ENCODE measurements around the gene PCSK2.
A peak's percentile ranks its signal among the peaks of the same experiment; 100 is the strongest.

PCSK2 gene

GRCh38 chr20:17229256-17229655 is 2.4 kb downstream of the PCSK2 start:
- H3K27ac ChIP-seq (ENCODE audit: low read depth, low read length): no peak overlapping the region
- H3K36me3 ChIP-seq (ENCODE audit: control insufficient read depth in 1 of 2, insufficient read depth in 2 of 2, low read length in 2 of 2): no peaks in the 10 kb centered on the region
- WGBS (ENCODE audit: extremely low coverage, insufficient coverage, insufficient read length): no CpG with 5 or more reads among the region's 1 CpG
- no peak overlapping the region for H3K4ac ChIP-seq (ENCODE audit: low read depth, low read length)
- no peak overlapping the region for H4K91ac ChIP-seq (ENCODE audit: low read depth, low read length)
- H4K12ac ChIP-seq (ENCODE audit: low read depth, low read length): no peak overlapping the region
- no peak overlapping the region for H4K8ac ChIP-seq (ENCODE audit: low read depth, low read length)
- no peak overlapping the region for H3K4me2 ChIP-seq (ENCODE audit: low read length)
- no peak overlapping the region for H2AK5ac ChIP-seq (ENCODE audit: low read length)
- no peak overlapping the region for H3K14ac ChIP-seq (ENCODE audit: low read length)
- H3K9ac ChIP-seq (ENCODE audit: low read length): no peak overlapping the region
- H3K27me3 ChIP-seq (ENCODE audit: insufficient read depth, low read length): peaks cover 32% of the 10 kb centered on the region
- no peak overlapping the region for H2BK12ac ChIP-seq (ENCODE audit: low read length)
- peaks cover 2% of the 10 kb centered on the region for H3K9me3 ChIP-seq (ENCODE audit: insufficient read depth, low read depth, low read length)
- H2BK120ac ChIP-seq (ENCODE audit: insufficient read depth, low read length, poor library complexity): no peak overlapping the region
- no peak overlapping the region for H2BK5ac ChIP-seq (ENCODE audit: low read depth, low read length, poor library complexity)
- no peaks in the 10 kb centered on the region for H3K79me1 ChIP-seq (ENCODE audit: low read length)
- H3K4me3 ChIP-seq (ENCODE audit: low read depth, low read length): no peak overlapping the region
- H2AFZ ChIP-seq (ENCODE audit: insufficient read depth, low read length, poor library complexity): no peak overlapping the region
- H3K79me2 ChIP-seq (ENCODE audit: control insufficient read depth, insufficient read depth, low read length, poor library complexity): no peaks in the 10 kb centered on the region
- no peak for DNase-seq
- peaks cover 7 to 8% of the 10 kb centered on the region in 2 experiments for H3K4me1 ChIP-seq (ENCODE audit: control insufficient read depth in 1 of 2, insufficient read depth in 2 of 2, low read length in 2 of 2)
- H3K23ac ChIP-seq (ENCODE audit: low read length): no peak overlapping the region
- H3K18ac ChIP-seq (ENCODE audit: low read length): no peak overlapping the region

GRCh38 chr20:17233626-17234025 is 6.8 kb downstream of the PCSK2 start:
- Histone ChIP-seq H3K18ac (ENCODE audit: low read length) (no peak overlapping the region), H2AFZ (ENCODE audit: insufficient read depth, low read length, poor library complexity) (no peak overlapping the region), H2AK5ac (ENCODE audit: low read length) (no peak overlapping the region), H3K36me3 (ENCODE audit: control insufficient read depth in 1 of 2, insufficient read depth in 2 of 2, low read length in 2 of 2) (no peaks in the 10 kb centered on the region), H3K14ac (ENCODE audit: low read length) (no peak overlapping the region), H4K91ac (ENCODE audit: low read depth, low read length) (no peak overlapping the region), H3K27me3 (ENCODE audit: insufficient read depth, low read length) (peaks cover 7% of the 10 kb centered on the region), H2BK12ac (ENCODE audit: low read length) (no peak overlapping the region), H3K9me3 (ENCODE audit: insufficient read depth, low read depth, low read length) (no peaks in the 10 kb centered on the region), H3K4me1 (ENCODE audit: control insufficient read depth in 1 of 2, insufficient read depth in 2 of 2, low read length in 2 of 2) (no peaks in the 10 kb centered on the region), H3K9ac (ENCODE audit: low read length) (no peak overlapping the region), H3K23ac (ENCODE audit: low read length) (no peak overlapping the region), H4K8ac (ENCODE audit: low read depth, low read length) (no peak overlapping the region), H3K4ac (ENCODE audit: low read depth, low read length) (no peak overlapping the region), H3K79me2 (ENCODE audit: control insufficient read depth, insufficient read depth, low read length, poor library complexity) (no peaks in the 10 kb centered on the region), H4K12ac (ENCODE audit: low read depth, low read length) (no peak overlapping the region), H3K4me3 (ENCODE audit: low read depth, low read length) (no peak overlapping the region), H3K27ac (ENCODE audit: low read depth, low read length) (no peak overlapping the region), H3K4me2 (ENCODE audit: low read length) (no peak overlapping the region), H3K79me1 (ENCODE audit: low read length) (no peaks in the 10 kb centered on the region), H2BK120ac (ENCODE audit: insufficient read depth, low read length, poor library complexity) (no peak overlapping the region), H2BK5ac (ENCODE audit: low read depth, low read length, poor library complexity) (no peak overlapping the region)
- DNase-seq: no peak
- WGBS (ENCODE audit: extremely low coverage, insufficient coverage, insufficient read length): no CpG with 5 or more reads among the region's 4 CpGs

- no peak overlapping the region for H4K12ac ChIP-seq (ENCODE audit: low read depth, low read length)
- H2AFZ ChIP-seq (ENCODE audit: insufficient read depth, low read length, poor library complexity): no peak overlapping the region
- no peaks in the 10 kb centered on the region for H3K27me3 ChIP-seq (ENCODE audit: insufficient read depth, low read length)
- no peak overlapping the region for H3K27ac ChIP-seq (ENCODE audit: low read depth, low read length)
- H3K9me3 ChIP-seq (ENCODE audit: insufficient read depth, low read depth, low read length): no peaks in the 10 kb centered on the region
- H3K4ac ChIP-seq (ENCODE audit: low read depth, low read length): no peak overlapping the region
- DNase-seq: peak in 1 of 2 donors; percentile 10
- H2BK12ac ChIP-seq (ENCODE audit: low read length): no peak overlapping the region
- no peak overlapping the region for H4K91ac ChIP-seq (ENCODE audit: low read depth, low read length)
- H3K79me1 ChIP-seq (ENCODE audit: low read length): no peaks in the 10 kb centered on the region
- no peak overlapping the region for H3K4me3 ChIP-seq (ENCODE audit: low read depth, low read length)
- H3K18ac ChIP-seq (ENCODE audit: low read length): no peak overlapping the region
- H3K79me2 ChIP-seq (ENCODE audit: control insufficient read depth, insufficient read depth, low read length, poor library complexity): no peaks in the 10 kb centered on the region
- H3K4me2 ChIP-seq (ENCODE audit: low read length): no peak overlapping the region
- H4K8ac ChIP-seq (ENCODE audit: low read depth, low read length): no peak overlapping the region
- H2BK120ac ChIP-seq (ENCODE audit: insufficient read depth, low read length, poor library complexity): no peak overlapping the region
- no peaks in the 10 kb centered on the region for H3K36me3 ChIP-seq (ENCODE audit: control insufficient read depth in 1 of 2, insufficient read depth in 2 of 2, low read length in 2 of 2)
- H3K9ac ChIP-seq (ENCODE audit: low read length): no peak overlapping the region
- no peak overlapping the region for H2AK5ac ChIP-seq (ENCODE audit: low read length)
- H3K14ac ChIP-seq (ENCODE audit: low read length): no peak overlapping the region
- no peak overlapping the region for H3K23ac ChIP-seq (ENCODE audit: low read length)
- no peak overlapping the region for H2BK5ac ChIP-seq (ENCODE audit: low read depth, low read length, poor library complexity)
- H3K4me1 ChIP-seq (ENCODE audit: control insufficient read depth in 1 of 2, insufficient read depth in 2 of 2, low read length in 2 of 2): no peaks in the 10 kb centered on the region
Measured at GRCh38 chr20:17236766-17237165, 9.9 kb downstream of the PCSK2 start.

- no peak overlapping the region for H2BK120ac ChIP-seq (ENCODE audit: insufficient read depth, low read length, poor library complexity)
- no peak overlapping the region for H2BK5ac ChIP-seq (ENCODE audit: low read depth, low read length, poor library complexity)
- no peaks in the 10 kb centered on the region for H3K4me1 ChIP-seq (ENCODE audit: control insufficient read depth in 1 of 2, insufficient read depth in 2 of 2, low read length in 2 of 2)
- H3K18ac ChIP-seq (ENCODE audit: low read length): no peak overlapping the region
- no peak overlapping the region for H2AK5ac ChIP-seq (ENCODE audit: low read length)
- no peak overlapping the region for H3K4me2 ChIP-seq (ENCODE audit: low read length)
- no peak overlapping the region for H3K14ac ChIP-seq (ENCODE audit: low read length)
- no peak overlapping the region for H4K8ac ChIP-seq (ENCODE audit: low read depth, low read length)
- H3K79me2 ChIP-seq (ENCODE audit: control insufficient read depth, insufficient read depth, low read length, poor library complexity): no peaks in the 10 kb centered on the region
- H3K27me3 ChIP-seq (ENCODE audit: insufficient read depth, low read length): no peaks in the 10 kb centered on the region
- no peak for DNase-seq
- no peaks in the 10 kb centered on the region for H3K79me1 ChIP-seq (ENCODE audit: low read length)
- no CpG with 5 or more reads among the region's 3 CpGs for WGBS (ENCODE audit: extremely low coverage, insufficient coverage, insufficient read length)
- no peak overlapping the region for H4K12ac ChIP-seq (ENCODE audit: low read depth, low read length)
- no peak overlapping the region for H3K4ac ChIP-seq (ENCODE audit: low read depth, low read length)
- no peak overlapping the region for H3K27ac ChIP-seq (ENCODE audit: low read depth, low read length)
- H3K36me3 ChIP-seq (ENCODE audit: control insufficient read depth in 1 of 2, insufficient read depth in 2 of 2, low read length in 2 of 2): no peaks in the 10 kb centered on the region
- no peaks in the 10 kb centered on the region for H3K9me3 ChIP-seq (ENCODE audit: insufficient read depth, low read depth, low read length)
- H4K91ac ChIP-seq (ENCODE audit: low read depth, low read length): no peak overlapping the region
- no peak overlapping the region for H3K9ac ChIP-seq (ENCODE audit: low read length)
- no peak overlapping the region for H2AFZ ChIP-seq (ENCODE audit: insufficient read depth, low read length, poor library complexity)
- H3K23ac ChIP-seq (ENCODE audit: low read length): no peak overlapping the region
- no peak overlapping the region for H3K4me3 ChIP-seq (ENCODE audit: low read depth, low read length)
- H2BK12ac ChIP-seq (ENCODE audit: low read length): no peak overlapping the region
Measured at GRCh38 chr20:17248224-17248623, 21.4 kb downstream of the PCSK2 start.
